Prostate gland (tissue), 1 donor: Measurements from ENCODE around the gene PCDH9.

Source experiments
- POLR2A ChIP-seq: fragments of 450-650 bp; IDR thresholded peaks from one replicate; pipeline ENCODE4 v1.6.1; 2016; ENCODE audit warnings: antibody characterized with exemption, mild to moderate bottlenecking
- POLR2AphosphoS5 ChIP-seq: sonication (generic); formaldehyde crosslinking; IDR thresholded peaks from one replicate; pipeline ENCODE4 v1.6.1; 2017; ENCODE audit warnings: antibody characterized with exemption

DNA sequence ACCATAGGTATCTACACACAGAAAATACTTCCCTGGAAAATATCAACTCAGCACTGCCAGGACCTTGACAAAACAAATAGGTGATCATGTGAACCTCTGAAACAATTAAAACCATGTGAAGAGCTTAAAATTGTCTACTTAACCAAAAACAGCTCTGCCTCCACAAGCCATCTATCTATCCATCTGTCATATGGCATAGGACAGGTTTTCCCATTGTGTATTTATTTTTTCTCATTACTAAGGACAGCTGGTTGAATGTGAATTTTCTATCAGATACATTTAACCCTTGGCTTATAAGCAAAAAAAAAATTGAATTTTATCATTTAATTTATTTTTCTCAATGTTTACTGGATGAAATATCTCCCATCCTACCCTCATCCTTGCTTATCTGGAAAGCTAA, 279.5 kb downstream of the PCDH9 start:
- TF ChIP-seq POLR2A: no peak
- TF ChIP-seq POLR2AphosphoS5: no peak
